ENCODE data around the gene OR11A1.

Gene OR11A1

DNA sequence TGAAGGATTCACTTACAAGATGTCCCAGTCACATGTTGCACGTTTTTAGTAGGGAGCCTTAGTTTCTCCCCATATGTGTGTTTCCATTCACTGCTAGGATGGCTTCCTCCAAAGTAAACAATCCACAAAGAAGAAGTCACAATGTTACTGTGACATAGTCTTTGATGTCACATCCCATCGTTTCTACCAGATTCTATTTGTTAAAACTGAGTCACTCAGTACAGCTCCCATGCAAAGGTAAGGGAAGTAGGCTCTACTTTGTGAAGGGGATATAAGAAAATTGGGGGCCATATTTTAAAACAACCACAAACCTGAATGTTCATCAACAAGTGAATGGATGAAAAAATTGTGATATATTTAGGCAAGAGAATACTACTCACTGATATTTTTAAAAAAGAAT, at the start of gene OR11A1, which contains the start of gene OR2H1:
TSS of gene OR11A1 (minus strand) at position 101 of the 400 bp plus-strand sequence. CDS start 29,430 bp downstream, outside the sequence.
TSS of gene OR2H1 (plus strand) at position 185 of the 400 bp plus-strand sequence. CDS start 4,615 bp downstream, outside the sequence.
- DNase-seq (ENCODE audit: low read depth, low spot score), result no peak

DNA sequence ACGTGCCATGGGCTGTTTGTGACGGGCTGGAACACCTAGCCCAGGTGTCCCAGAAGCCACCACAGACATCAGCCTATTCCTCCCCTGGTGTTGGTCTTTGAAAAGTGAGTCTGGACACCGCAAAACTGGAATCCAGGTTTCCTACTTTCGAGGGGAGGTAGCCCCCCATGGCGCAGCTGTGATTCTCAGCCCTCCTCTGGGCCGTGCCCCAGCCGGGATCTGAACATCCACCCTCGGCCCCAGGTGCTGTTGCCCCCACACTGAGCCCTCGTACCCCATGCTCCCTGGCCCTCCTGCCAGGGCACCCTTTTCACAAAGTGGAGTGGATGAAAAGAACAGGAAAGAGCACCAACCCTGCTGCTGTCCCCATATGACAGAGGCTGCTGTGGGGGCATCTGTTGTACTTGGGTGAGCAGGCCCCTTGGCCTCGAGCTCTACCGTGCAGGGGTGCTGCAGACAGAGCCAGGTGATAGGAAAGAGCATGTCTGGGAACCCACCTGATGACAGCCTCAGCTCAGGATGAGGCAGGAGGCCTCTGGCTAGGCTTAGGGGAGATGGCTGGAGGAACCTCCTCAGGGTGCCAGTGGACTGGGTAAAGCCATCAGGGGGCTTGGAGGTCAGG, 49.7 kb upstream of the OR11A1 start:
- DNase-seq (ENCODE audit: low read depth, low spot score), result no peak

GRCh38 chr6:29505808-29506207, 48.9 kb upstream of the OR11A1 start:
- no peak for DNase-seq (ENCODE audit: low read depth, low spot score)

DNA sequence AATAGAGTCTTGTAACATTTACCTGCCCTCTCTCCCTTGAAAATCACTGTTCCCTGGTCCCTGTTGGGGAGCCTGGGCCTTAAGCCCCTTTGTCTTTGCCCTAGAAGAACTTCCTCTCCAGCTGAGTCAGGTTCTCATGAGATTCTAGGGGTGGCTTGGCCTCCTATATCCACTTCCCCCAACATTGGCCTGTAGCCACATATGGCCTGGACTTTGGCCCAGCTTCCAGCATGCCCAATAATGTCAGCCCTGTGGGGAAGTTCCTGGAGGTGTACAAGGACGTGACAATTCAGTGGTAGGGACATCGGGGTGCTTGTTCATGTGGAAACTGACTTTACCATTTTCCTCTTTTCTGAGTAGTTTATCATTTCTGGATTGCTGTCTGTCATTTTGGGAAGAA, 48.1 kb upstream of the OR11A1 start:
- no peak for DNase-seq (ENCODE audit: low read depth, low spot score)

- DNase-seq (ENCODE audit: low read depth, low spot score), result no peak
Observed at GRCh38 chr6:29502597-29502996, 45.7 kb upstream of the OR11A1 start.

DNA sequence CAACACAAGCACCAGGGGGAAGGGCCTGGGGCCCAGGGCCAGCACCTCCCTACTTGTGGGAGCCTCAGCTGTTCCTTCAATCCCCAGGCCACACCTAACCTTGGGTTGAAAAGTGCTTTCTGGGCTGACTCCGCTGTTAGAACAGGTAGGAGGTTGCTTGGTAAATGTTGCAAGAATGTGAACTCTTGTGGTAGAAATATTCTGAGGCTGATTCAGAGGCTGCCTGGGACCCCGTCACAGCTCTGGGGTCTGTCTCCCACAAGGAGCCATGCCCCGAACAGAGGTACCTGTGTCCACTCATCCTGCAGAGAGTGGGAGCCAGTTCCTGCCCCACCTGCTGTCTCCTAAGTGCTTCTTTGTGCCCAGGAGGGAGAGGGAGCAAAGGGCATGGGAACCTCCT, 45.3 kb upstream of the OR11A1 start:
- DNase-seq (ENCODE audit: low read depth, low spot score), result no peak

- DNase-seq (ENCODE audit: low read depth, low spot score), result no peak
Observed at GRCh38 chr6:29501106-29501505, 44.2 kb upstream of the OR11A1 start.

GRCh38 chr6:29500594-29500993, 43.7 kb upstream of the OR11A1 start:
- DNase-seq (ENCODE audit: low read depth, low spot score), result no peak

- DNase-seq (ENCODE audit: low read depth, low spot score), result no peak
Observed at GRCh38 chr6:29499704-29500103, 42.8 kb upstream of the OR11A1 start.

DNA sequence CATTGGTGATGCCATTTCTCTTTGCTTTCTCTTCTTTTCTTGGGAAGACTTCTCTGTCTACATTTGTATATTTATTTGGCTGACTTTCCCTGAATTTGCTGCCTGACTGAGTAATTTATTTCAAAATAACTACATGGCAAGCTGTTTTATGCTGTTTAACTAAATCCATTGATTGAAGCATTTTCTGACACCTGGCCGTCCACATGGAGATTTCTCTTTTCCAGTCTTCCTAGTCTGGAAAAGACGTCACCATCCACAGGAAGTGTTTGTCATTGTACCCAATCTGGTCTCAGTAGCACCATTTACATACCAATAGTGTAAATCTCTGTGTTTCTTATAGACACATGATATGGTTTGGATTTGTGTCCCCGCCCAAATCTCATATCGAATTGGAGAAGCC, 40.1 kb upstream of the OR11A1 start:
- DNase-seq (ENCODE audit: low read depth, low spot score), result no peak

DNA sequence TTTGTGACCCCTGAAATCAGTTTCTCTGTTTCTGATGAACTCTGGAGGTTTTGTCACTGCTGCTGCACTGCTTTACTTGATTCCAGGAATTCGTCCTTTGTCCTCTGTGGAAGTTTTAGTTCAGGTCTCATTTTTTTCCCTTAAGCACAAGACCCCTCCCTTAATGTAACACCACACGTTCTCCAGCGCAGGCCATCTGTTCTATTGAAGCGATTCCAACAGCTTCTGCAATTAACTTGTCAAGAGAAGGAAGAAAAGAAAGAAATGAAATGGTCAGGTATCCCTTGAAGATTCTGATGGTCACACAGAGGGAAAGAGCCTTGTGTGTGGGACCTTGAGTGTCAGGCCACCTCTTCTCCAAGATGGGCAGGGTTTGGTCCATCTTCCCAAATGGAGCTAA, 38.7 kb upstream of the OR11A1 start:
- no peak for DNase-seq (ENCODE audit: low read depth, low spot score)

- DNase-seq (ENCODE audit: low read depth, low spot score), result no peak
Observed at GRCh38 chr6:29494131-29494530, 37.3 kb upstream of the OR11A1 start.

DNA sequence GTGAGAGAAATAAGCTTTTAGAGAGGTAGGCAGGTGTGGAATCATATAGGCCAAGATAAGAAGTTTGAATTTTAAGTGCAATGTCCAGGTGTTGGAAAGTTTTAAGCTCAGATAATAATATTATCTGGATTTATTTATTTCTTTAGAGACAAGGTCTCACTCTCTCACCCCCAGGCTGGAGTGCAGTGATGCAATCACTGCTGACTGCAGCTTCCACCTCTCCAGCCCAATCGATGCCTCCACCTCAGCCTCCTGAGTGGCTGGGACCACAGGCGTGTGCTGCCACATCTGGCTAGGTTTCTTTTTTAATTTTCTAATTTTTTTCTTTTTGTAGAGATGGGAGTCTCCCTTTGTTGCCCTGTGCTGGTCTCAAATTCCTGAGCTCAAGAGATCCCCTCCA, 36.4 kb upstream of the OR11A1 start:
- DNase-seq (ENCODE audit: low read depth, low spot score), result no peak

GRCh38 chr6:29491574-29491973, 34.7 kb upstream of the OR11A1 start:
- DNase-seq (ENCODE audit: low read depth, low spot score), result no peak

DNA sequence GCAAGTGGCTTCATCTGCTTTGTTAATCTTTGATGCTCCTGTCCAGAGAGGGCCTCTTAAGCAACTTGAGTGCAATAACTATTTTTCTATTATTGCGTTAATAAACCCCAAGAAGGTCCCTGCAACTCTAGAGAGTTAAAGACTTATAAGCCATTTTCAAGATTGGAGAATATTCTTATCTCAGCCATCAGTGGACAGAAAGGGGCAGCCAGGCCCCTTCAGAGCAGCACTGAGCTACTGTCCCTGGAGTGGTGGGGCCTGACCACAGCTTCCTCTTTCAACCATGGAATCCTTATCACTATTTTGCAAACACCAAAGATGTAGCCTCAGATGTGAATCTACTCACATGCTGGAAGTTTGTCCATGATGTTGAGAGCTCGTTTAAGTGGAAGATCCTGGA, 33.7 kb upstream of the OR11A1 start:
- no peak for DNase-seq (ENCODE audit: low read depth, low spot score)

DNA sequence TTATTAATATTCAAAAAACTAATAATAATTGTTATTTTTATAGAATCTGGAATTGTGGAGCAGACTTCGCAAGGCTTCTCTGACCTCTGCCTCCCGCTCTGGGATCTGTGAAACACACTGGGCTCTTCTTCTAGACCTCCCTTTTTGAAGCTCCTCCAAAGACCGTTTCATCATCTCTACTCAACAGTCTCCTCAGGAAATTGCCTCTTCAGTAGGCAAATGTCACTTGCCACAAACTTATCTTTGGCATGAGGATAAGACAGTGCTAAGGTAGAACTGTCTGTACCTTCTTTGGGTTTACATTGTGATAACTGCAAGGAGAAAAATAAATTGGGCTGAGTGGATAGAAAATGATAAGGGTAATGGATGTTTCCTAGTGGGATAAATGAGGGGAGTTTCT, 33.2 kb upstream of the OR11A1 start:
- no peak for DNase-seq (ENCODE audit: low read depth, low spot score)

GRCh38 chr6:29489286-29489685, 32.4 kb upstream of the OR11A1 start:
- DNase-seq (ENCODE audit: low read depth, low spot score), result no peak

GRCh38 chr6:29488874-29489273, 32.0 kb upstream of the OR11A1 start:
- DNase-seq (ENCODE audit: low read depth, low spot score), result no peak

GRCh38 chr6:29487660-29488059, 30.8 kb upstream of the OR11A1 start, which contains the start of gene MAS1L:
Gene MAS1L, minus strand, starts transcription at chr6:29487956. Its CDS starts 54 bp downstream, at chr6:29487902.
- DNase-seq (ENCODE audit: low read depth, low spot score), result no peak

GRCh38 chr6:29487131-29487530, 30.3 kb upstream of the OR11A1 start:
- no peak for DNase-seq (ENCODE audit: low read depth, low spot score)

DNA sequence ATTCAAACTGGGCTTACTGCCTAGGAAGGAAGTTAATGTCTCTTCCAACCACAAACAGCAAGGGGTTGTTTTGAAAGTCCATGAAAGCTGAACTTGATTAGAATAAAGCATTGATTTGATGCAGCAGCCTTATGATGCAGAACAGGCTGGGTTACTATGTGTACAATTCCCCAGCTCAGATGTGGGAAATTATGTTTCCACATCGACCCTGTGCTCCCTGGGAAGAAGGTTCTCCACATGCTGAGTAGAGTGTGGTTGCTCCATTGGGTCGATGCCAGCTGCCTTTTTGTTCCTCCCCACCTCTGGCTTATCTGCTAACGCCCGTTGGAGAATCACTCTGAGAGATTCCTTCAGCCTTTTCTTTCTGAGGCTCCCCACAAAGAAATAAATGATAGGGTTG, 29.7 kb upstream of the OR11A1 start:
- DNase-seq (ENCODE audit: low read depth, low spot score), result no peak

DNA sequence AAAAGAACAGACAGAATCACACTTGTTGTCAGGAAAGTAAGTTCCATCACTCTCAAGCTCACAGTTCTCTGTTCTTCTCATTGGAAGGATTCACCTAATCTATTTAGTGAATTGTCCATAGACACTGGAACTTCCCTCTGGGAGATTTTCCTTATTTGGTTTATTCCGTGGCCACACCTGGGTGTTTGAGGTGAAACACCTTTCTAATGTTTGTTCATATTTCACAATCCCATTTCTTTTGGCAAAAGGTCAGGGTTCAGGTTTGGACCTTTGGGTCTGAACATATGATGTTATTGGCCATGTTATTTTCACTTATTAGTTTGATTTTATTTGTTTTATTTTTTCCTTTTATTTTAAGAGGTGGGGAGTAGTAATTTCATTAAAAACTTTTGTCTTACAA, 26.9 kb upstream of the OR11A1 start:
- DNase-seq (ENCODE audit: low read depth, low spot score), result no peak

GRCh38 chr6:29483186-29483585, 26.3 kb upstream of the OR11A1 start:
- no peak for DNase-seq (ENCODE audit: low read depth, low spot score)

DNA sequence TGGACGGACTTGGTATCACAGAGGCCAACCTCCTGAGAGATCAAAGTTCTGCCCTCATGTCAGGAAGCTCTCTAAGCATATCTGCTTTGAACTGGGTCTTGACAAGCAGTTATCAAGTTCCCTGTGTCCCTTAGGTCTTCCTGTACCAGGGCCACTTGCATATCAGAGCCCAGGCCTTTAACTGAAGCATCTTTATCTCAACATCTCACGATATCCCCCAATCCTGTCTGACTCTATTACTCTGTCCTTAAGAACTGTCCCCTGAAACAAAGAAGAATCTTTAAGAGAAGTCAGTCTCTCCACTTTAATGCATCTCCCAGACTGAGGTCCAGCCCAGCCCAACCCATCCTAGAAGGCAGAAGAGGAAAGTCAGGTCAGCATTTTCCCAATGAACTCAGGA, 22.7 kb upstream of the OR11A1 start:
- DNase-seq (ENCODE audit: low read depth, low spot score), result no peak

All from activated CD4-positive, CD25-positive, alpha-beta regulatory T cell treated with anti-CD3 and anti-CD28 coated beads, Interleukin-2, amount 50 U/mL, for 16 hours (primary cell).